IMR-90 (cell line): ENCODE data around the gene BTBD17. TPM values are rescaled to one million over a fixed set of nuclear protein-coding genes. Genes with fewer than 3 reads are reported as not detected.

Source experiments
- ATAC-seq: fragments of 200-7000 bp; cut with Tn5 transposase; 2 replicates; pipeline ENCODE4 v1.9.1; 2020; ENCODE audit warnings: low read depth, mild to moderate bottlenecking, moderate library complexity
- BruUV-seq: library from RNA; stranded (reverse); fragments of 400-500 nt; replicated peaks from 2 replicates; lab custom pipeline; 2021; lab: Mats Ljungman, UMichigan
- CTCF ChIA-PET: fragments of 300-600 bp; formaldehyde crosslinking; extraction: SDS; loops from one replicate; lab custom pipeline; 2021; ENCODE audit warnings: antibody characterized with exemption; lab: Yijun Ruan, JAX
- POLR2A ChIA-PET: fragments of 300-600 bp; sonication (Branson Sonifier 250); formaldehyde crosslinking; loops from one replicate; lab custom pipeline; 2022; ENCODE audit warnings: antibody characterized with exemption; ENCODE audit not compliant: unreplicated experiment; lab: Charles Lee
- DNase-seq: peaks from one replicate; pipeline ENCODE4 v3.0.0; 2013
- H2AFZ ChIP-seq: replicated peaks from 2 replicates; pipeline ENCODE3; 2013; ENCODE audit warnings: low read length, mild to moderate bottlenecking; ENCODE audit not compliant: poor library complexity
- H2AK5ac ChIP-seq: 2 replicates; pipeline ENCODE4 v1.6.1; 2013; ENCODE audit warnings: low read depth, low read length, inconsistent platforms
- H2AK9ac ChIP-seq: replicated peaks from 2 replicates; pipeline ENCODE3; 2013; ENCODE audit warnings: mild to moderate bottlenecking, low read depth, low read length, moderate library complexity; ENCODE audit not compliant: poor library complexity
- H2BK120ac ChIP-seq: 2 replicates; pipeline ENCODE4 v1.6.1; 2013; ENCODE audit warnings: low read depth, low read length, inconsistent platforms
- H2BK15ac ChIP-seq: 3 replicates; pipeline ENCODE4 v1.6.1; 2013; ENCODE audit warnings: low read depth, low read length, inconsistent platforms
- H2BK20ac ChIP-seq: 2 replicates; pipeline ENCODE4 v1.6.1; 2013; ENCODE audit warnings: low read depth, mild to moderate bottlenecking, inconsistent platforms, low read length, moderate library complexity
- H2BK5ac ChIP-seq: 2 replicates; pipeline ENCODE4 v1.6.1; 2013; ENCODE audit warnings: mild to moderate bottlenecking, low read depth, low read length, inconsistent platforms; ENCODE audit not compliant: poor library complexity, severe bottlenecking
- H3K14ac ChIP-seq: replicated peaks from 2 replicates; pipeline ENCODE4 v1.6.1; 2013; ENCODE audit warnings: low read depth, low read length, inconsistent platforms
- H3K18ac ChIP-seq: 2 replicates; pipeline ENCODE4 v1.6.1; 2013; ENCODE audit warnings: low read depth, low read length, control low read depth
- H3K23ac ChIP-seq: 2 replicates; pipeline ENCODE4 v1.6.1; 2013; ENCODE audit warnings: low read depth, low read length, inconsistent platforms
- H3K27ac ChIP-seq: 2 replicates; pipeline ENCODE4 v1.5.1; 2013; ENCODE audit warnings: mild to moderate bottlenecking, control low read depth, low read length; ENCODE audit not compliant: insufficient read depth
- H3K27me3 ChIP-seq: 2 replicates; pipeline ENCODE4 v1.6.1; 2013; ENCODE audit warnings: low read length; ENCODE audit not compliant: control insufficient read depth, insufficient read depth
- H3K36me3 ChIP-seq: 2 replicates; pipeline ENCODE4 v1.6.1; 2013; ENCODE audit warnings: low read length, mixed read lengths; ENCODE audit not compliant: control insufficient read depth, insufficient read depth
- H3K4ac ChIP-seq: 2 replicates; pipeline ENCODE4 v1.6.1; 2013; ENCODE audit warnings: low read depth, low read length, inconsistent platforms
- H3K4me1 ChIP-seq: 2 replicates; pipeline ENCODE4 v1.6.1; 2013; ENCODE audit warnings: low read length, mixed read lengths; ENCODE audit not compliant: control insufficient read depth, insufficient read depth
- H3K4me2 ChIP-seq: 2 replicates; pipeline ENCODE4 v1.6.1; 2013; ENCODE audit warnings: low read depth, mild to moderate bottlenecking, control low read depth, low read length, moderate library complexity
- H3K4me3 ChIP-seq: 2 replicates; pipeline ENCODE4 v1.5.1; 2013; ENCODE audit warnings: low read depth, mild to moderate bottlenecking, control low read depth, low read length, moderate library complexity; ENCODE audit not compliant: insufficient read depth
- H3K56ac ChIP-seq: 2 replicates; pipeline ENCODE4 v1.6.1; 2013; ENCODE audit warnings: low read length, inconsistent platforms; ENCODE audit not compliant: insufficient read depth; ENCODE audit errors: extremely low read depth
- H3K79me1 ChIP-seq, 2 experiments: 2 replicates each; pipeline ENCODE4 v1.6.1; 2013; ENCODE audit warnings: low read length in 2 of 2, inconsistent platforms in 1 of 2, low read depth in 1 of 2
- H3K9ac ChIP-seq: 2 replicates; pipeline ENCODE4 v1.6.1; 2013; ENCODE audit warnings: low read depth, low read length, control low read depth
- H3K9me1 ChIP-seq: 2 replicates; pipeline ENCODE4 v1.6.1; 2013; ENCODE audit warnings: low read length, inconsistent platforms; ENCODE audit not compliant: insufficient read depth
- H3K9me3 ChIP-seq: 2 replicates; pipeline ENCODE4 v1.6.1; 2013; ENCODE audit warnings: low read length; ENCODE audit not compliant: control insufficient read depth, insufficient read depth
- H4K20me1 ChIP-seq: 2 replicates; pipeline ENCODE4 v1.6.1; 2013; ENCODE audit warnings: low read length, inconsistent platforms; ENCODE audit not compliant: insufficient read depth
- H4K5ac ChIP-seq: 2 replicates; pipeline ENCODE4 v1.6.1; 2013; ENCODE audit warnings: mild to moderate bottlenecking, low read depth, low read length, control low read depth
- H4K8ac ChIP-seq, 2 experiments: 2 replicates each; pipeline ENCODE4 v1.6.1; 2013; ENCODE audit warnings: low read depth in 2 of 2, low read length in 2 of 2, control low read depth in 1 of 2, inconsistent platforms in 1 of 2
- H4K91ac ChIP-seq: 2 replicates; pipeline ENCODE4 v1.6.1; 2013; ENCODE audit warnings: low read depth, low read length, inconsistent platforms; ENCODE audit not compliant: insufficient read depth
- BHLHE40 ChIP-seq: fragments of 150-350 bp; IDR thresholded peaks from 2 replicates; pipeline ENCODE4 v1.6.1; 2016; ENCODE audit warnings: mild to moderate bottlenecking, low read depth, low read length
- CEBPB ChIP-seq: IDR thresholded peaks from 2 replicates; pipeline ENCODE4 v1.6.1; 2012; ENCODE audit warnings: low read depth, low read length, improper control_type of control experiment
- FOS ChIP-seq: fragments of 150-350 bp; IDR thresholded peaks from 2 replicates; pipeline ENCODE4 v1.6.1; 2016; ENCODE audit warnings: low read depth, low read length
- MAFK ChIP-seq: IDR thresholded peaks from 2 replicates; pipeline ENCODE4 v1.6.1; 2012; ENCODE audit warnings: low read depth, low read length, improper control_type of control experiment
- MXI1 ChIP-seq: IDR thresholded peaks from 2 replicates; pipeline ENCODE4 v1.6.1; 2012; ENCODE audit warnings: low read depth, mild to moderate bottlenecking, low read length, moderate library complexity, borderline replicate concordance
- RCOR1 ChIP-seq: IDR thresholded peaks from 2 replicates; pipeline ENCODE4 v1.6.1; 2012; ENCODE audit warnings: mild to moderate bottlenecking, low read length, improper control_type of control experiment; ENCODE audit not compliant: insufficient replicate concordance
- RFX5 ChIP-seq: IDR thresholded peaks from 2 replicates; pipeline ENCODE4 v1.8.0; 2012; ENCODE audit warnings: low read depth, mild to moderate bottlenecking, low read length, moderate library complexity
- SMC3 ChIP-seq: fragments of 150-350 bp; IDR thresholded peaks from 2 replicates; pipeline ENCODE4 v1.6.1; 2016; ENCODE audit warnings: low read depth, mild to moderate bottlenecking, antibody characterized with exemption, low read length, moderate library complexity
- WGBS, 2 experiments: methylation state at CpG; one replicate each; pipeline versions ENCODE4 v1.1.5 to v1.1.7; 2013; ENCODE audit warnings: missing lambda C conversion rate in 2 of 2; ENCODE audit not compliant: insufficient read length in 1 of 2; ENCODE audit errors: extremely low coverage in 2 of 2; 5-methylcytosine and 5-hydroxymethylcytosine counted together
- dilution Hi-C: fragments of 300-500 bp; cut with HindIII; formaldehyde crosslinking; loops from one replicate; pipeline ENCODE4 v1.14.3; 2018; ENCODE audit warnings: low sequenced_read_pairs; ENCODE audit not compliant: unreplicated experiment
- in situ Hi-C: fragments of 300-500 bp; cut with MboI; formaldehyde crosslinking; loops from 3 replicates; pipeline ENCODE4 v1.14.3; 2019; ENCODE audit warnings: low sequenced_read_pairs, inconsistent platforms, mixed read lengths
- intact Hi-C: fragments of 100-400 bp; cut with micrococcal nuclease; formaldehyde crosslinking; loops from 2 replicates; pipeline ENCODE4 v1.10.0; 2022
- polyA plus RNA-seq, 3 experiments: library from polyadenylated mRNA; depleted of rRNA; stranded (reverse); fragments of >200 nt; gene quantifications; 2 replicates each; pipeline ENCODE4 v1.2.3, GENCODE V29; 2012; ENCODE audit warnings: low replicate concordance in 1 of 3
- total RNA-seq: library from RNA; depleted of rRNA; stranded (reverse); fragments of >200 nt; gene quantifications from 2 replicates; pipeline ENCODE4 v1.2.3, GENCODE V29; 2012
- TF ChIP-seq, protein P1 (sequence below): conservative IDR thresholded peaks from 2 replicates; pipeline ENCODE4 v1.5.1; 2012; ENCODE audit warnings: mild to moderate bottlenecking, low read depth, low read length, improper control_type of control experiment
- TF ChIP-seq, protein P2 (sequence below): fragments of 150-350 bp; IDR thresholded peaks from 2 replicates; pipeline ENCODE4 v1.6.1; 2016; ENCODE audit warnings: low read depth, mild to moderate bottlenecking, low read length, moderate library complexity, borderline replicate concordance
- TF ChIP-seq, protein P3 (sequence below): fragments of 150-350 bp; IDR thresholded peaks from 2 replicates; pipeline ENCODE4 v1.6.1; 2017; ENCODE audit warnings: mild to moderate bottlenecking, antibody characterized with exemption, low read length, low read depth

The BTBD17 gene
- total and polyA plus RNA-seq, 2 of the 4 experiments (the other 2 are of a cell fraction), result not detected

DNA sequence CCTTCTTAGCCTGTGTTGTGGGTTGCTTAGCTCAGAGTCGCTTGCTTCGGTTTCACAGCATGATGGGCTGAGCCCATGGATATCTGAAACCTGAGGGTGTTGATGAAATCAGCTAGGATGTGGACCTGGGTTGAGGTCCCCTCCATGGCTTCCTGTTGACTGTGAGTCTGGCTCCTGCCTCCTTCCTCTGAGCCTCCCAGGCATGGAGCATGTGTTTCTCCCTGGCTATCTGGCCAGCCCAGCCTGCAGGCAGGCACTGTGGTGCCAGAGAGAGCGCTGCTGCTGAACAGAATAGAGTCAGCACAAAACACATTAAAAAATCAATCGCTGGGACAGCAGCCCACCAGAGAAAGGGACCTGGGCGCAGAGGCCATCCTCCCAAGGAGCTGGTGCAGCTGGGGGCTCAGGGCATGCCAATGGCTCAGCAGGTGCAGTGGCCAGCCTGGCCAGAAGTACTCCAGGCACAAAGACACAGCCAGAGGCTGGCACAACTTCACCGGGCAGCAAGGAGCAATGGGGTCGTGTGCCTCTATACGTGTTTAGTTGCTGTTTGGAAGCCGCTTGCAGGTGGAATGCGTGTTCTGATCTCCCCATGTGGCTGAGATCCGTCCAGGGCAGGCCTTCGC is 42.0 kb upstream of the BTBD17 start:
- Histone ChIP-seq H3K18ac (no peak overlapping the region), H3K4me3 (no peak overlapping the region), H4K20me1 (no peaks in the 10 kb centered on the region), H3K27me3 (no peaks in the 10 kb centered on the region), H3K9me3 (peaks cover 15% of the 10 kb centered on the region), H3K4ac (no peak overlapping the region), H2BK15ac (no peak overlapping the region), H3K23ac (no peak overlapping the region), H3K9ac (no peak overlapping the region), H3K9me1 (no peaks in the 10 kb centered on the region), H3K4me2 (no peak overlapping the region), H2AK5ac (no peak overlapping the region), H2BK5ac (no peak overlapping the region), H3K56ac (no peak overlapping the region), H2AFZ (peak overlapping the region; percentile 49), H2BK120ac (no peak overlapping the region), H2BK20ac (no peak overlapping the region), H2AK9ac (peak overlapping the region; percentile 50), H4K5ac (no peak overlapping the region), H3K4me1 (no peaks in the 10 kb centered on the region), H4K91ac (no peak overlapping the region), H3K14ac (no peak overlapping the region), H3K79me1 (no peaks in the 10 kb centered on the region), H4K8ac (no peak overlapping the region), H3K36me3 (no peaks in the 10 kb centered on the region), H3K27ac (no peak overlapping the region)
- no TSS peak for BruUV-seq
- DNase-seq (no peak), ATAC-seq (no peak)
- TF ChIP-seq CEBPB (no peak), FOS (no peak), RCOR1 (no peak), MAFK (no peak), RFX5 (no peak), BHLHE40 (no peak), MXI1 (no peak), SMC3 (no peak)
- TF ChIP-seq, protein P1, sequence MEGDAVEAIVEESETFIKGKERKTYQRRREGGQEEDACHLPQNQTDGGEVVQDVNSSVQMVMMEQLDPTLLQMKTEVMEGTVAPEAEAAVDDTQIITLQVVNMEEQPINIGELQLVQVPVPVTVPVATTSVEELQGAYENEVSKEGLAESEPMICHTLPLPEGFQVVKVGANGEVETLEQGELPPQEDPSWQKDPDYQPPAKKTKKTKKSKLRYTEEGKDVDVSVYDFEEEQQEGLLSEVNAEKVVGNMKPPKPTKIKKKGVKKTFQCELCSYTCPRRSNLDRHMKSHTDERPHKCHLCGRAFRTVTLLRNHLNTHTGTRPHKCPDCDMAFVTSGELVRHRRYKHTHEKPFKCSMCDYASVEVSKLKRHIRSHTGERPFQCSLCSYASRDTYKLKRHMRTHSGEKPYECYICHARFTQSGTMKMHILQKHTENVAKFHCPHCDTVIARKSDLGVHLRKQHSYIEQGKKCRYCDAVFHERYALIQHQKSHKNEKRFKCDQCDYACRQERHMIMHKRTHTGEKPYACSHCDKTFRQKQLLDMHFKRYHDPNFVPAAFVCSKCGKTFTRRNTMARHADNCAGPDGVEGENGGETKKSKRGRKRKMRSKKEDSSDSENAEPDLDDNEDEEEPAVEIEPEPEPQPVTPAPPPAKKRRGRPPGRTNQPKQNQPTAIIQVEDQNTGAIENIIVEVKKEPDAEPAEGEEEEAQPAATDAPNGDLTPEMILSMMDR, result no peak
- TF ChIP-seq, protein P2, sequence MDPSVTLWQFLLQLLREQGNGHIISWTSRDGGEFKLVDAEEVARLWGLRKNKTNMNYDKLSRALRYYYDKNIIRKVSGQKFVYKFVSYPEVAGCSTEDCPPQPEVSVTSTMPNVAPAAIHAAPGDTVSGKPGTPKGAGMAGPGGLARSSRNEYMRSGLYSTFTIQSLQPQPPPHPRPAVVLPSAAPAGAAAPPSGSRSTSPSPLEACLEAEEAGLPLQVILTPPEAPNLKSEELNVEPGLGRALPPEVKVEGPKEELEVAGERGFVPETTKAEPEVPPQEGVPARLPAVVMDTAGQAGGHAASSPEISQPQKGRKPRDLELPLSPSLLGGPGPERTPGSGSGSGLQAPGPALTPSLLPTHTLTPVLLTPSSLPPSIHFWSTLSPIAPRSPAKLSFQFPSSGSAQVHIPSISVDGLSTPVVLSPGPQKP, result no peak
- TF ChIP-seq, protein P3, sequence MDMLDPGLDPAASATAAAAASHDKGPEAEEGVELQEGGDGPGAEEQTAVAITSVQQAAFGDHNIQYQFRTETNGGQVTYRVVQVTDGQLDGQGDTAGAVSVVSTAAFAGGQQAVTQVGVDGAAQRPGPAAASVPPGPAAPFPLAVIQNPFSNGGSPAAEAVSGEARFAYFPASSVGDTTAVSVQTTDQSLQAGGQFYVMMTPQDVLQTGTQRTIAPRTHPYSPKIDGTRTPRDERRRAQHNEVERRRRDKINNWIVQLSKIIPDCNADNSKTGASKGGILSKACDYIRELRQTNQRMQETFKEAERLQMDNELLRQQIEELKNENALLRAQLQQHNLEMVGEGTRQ, result no peak
- dilution Hi-C loops, result no loop called here
- in situ Hi-C loops, result no loop called here
- intact Hi-C loops, result no loop called here
- ChIA-PET POLR2A (no interaction called here), CTCF (no interaction called here)
- WGBS, 2 experiments, result 68% methylated on average over 8 of the region's 12 CpGs; no CpG with 5 or more reads in 1 of the 2 experiments
